HEK293 (cell line): ENCODE results near the gene ZNF219.

Experiments
- ATF2 ChIP-seq: fragments of 450-650 bp; formaldehyde crosslinking; IDR thresholded peaks from 2 replicates; pipeline ENCODE4 v1.5.1; 2016; ENCODE audit warnings: missing biosample characterization, missing genetic modification characterization, low read depth
- CTCF ChIP-seq: fragments of 450-650 bp; formaldehyde crosslinking; IDR thresholded peaks from 2 replicates; pipeline ENCODE4 v1.5.1; 2016; ENCODE audit warnings: missing biosample characterization, missing genetic modification characterization
- EGR2 ChIP-seq: fragments of 450-650 bp; formaldehyde crosslinking; IDR thresholded peaks from 2 replicates; pipeline ENCODE4 v1.5.1; 2016; ENCODE audit warnings: low read depth, missing biosample characterization, missing genetic modification characterization
- GLI2 ChIP-seq: fragments of 450-650 bp; formaldehyde crosslinking; IDR thresholded peaks from 2 replicates; pipeline ENCODE4; 2017; ENCODE audit warnings: missing biosample characterization, missing genetic modification characterization, low read depth, borderline replicate concordance
- OVOL3 ChIP-seq: fragments of 450-650 bp; formaldehyde crosslinking; IDR thresholded peaks from 2 replicates; pipeline ENCODE4 v1.5.1; 2016; ENCODE audit warnings: missing biosample characterization, missing genetic modification characterization
- YY1 ChIP-seq: fragments of 450-650 bp; formaldehyde crosslinking; IDR thresholded peaks from 2 replicates; pipeline ENCODE4 v1.5.1; 2018; ENCODE audit warnings: missing biosample characterization, missing genetic modification characterization
- ZBTB8A ChIP-seq: fragments of 450-650 bp; formaldehyde crosslinking; IDR thresholded peaks from 2 replicates; pipeline ENCODE4 v1.5.1; 2016; ENCODE audit warnings: missing biosample characterization, missing genetic modification characterization
- ZNF175 ChIP-seq: fragments of 450-650 bp; formaldehyde crosslinking; IDR thresholded peaks from 2 replicates; pipeline ENCODE4 v1.5.1; 2016; ENCODE audit warnings: missing biosample characterization, missing genetic modification characterization
- ZNF274 ChIP-seq, 2 experiments: fragments of 200-500 bp in 1 of 2; fragments of 450-650 bp in 1 of 2; sonication (Bioruptor generic) in 1 of 2; formaldehyde crosslinking in 1 of 2; IDR thresholded peaks; 2 replicates each; pipeline versions ENCODE4 v1.5.1 to v1.6.1; 2014 to 2016; ENCODE audit warnings: borderline replicate concordance in 1 of 2, inconsistent platforms in 1 of 2, low read length in 1 of 2, missing biosample characterization in 1 of 2, missing genetic modification characterization in 1 of 2
- ZNF280D ChIP-seq: fragments of 450-650 bp; formaldehyde crosslinking; IDR thresholded peaks from 2 replicates; pipeline ENCODE4 v1.5.1; 2016; ENCODE audit warnings: missing biosample characterization, missing genetic modification characterization
- ZNF555 ChIP-seq: fragments of 450-650 bp; formaldehyde crosslinking; conservative IDR thresholded peaks from 2 replicates; pipeline ENCODE4 v1.5.1; 2017; ENCODE audit warnings: missing biosample characterization, mild to moderate bottlenecking, missing genetic modification characterization, inconsistent platforms
- ZNF629 ChIP-seq: fragments of 450-650 bp; formaldehyde crosslinking; IDR thresholded peaks from 2 replicates; pipeline ENCODE4 v1.5.1; 2017; ENCODE audit warnings: missing biosample characterization, missing genetic modification characterization
- ZNF639 ChIP-seq: fragments of 450-650 bp; formaldehyde crosslinking; IDR thresholded peaks from 2 replicates; pipeline ENCODE4 v1.5.1; 2016; ENCODE audit warnings: missing biosample characterization, missing genetic modification characterization

GRCh38 chr14:21136024-21136423 is 37.6 kb upstream of the ZNF219 start:
- no peak for TF ChIP-seq ZBTB8A (tag by site-specific recombination)
- TF ChIP-seq ZNF274 (IDR thresholded peaks at IDR 0.05; ENCODE audit: low read length): no peak
- TF ChIP-seq ZNF274 (tag by site-specific recombination; IDR thresholded peaks at IDR 0.05; ENCODE audit: borderline replicate concordance): no peak
- TF ChIP-seq ZNF639 (tag by site-specific recombination): no peak
- no peak for TF ChIP-seq CTCF
- TF ChIP-seq EGR2 (tag by site-specific recombination): no peak
- TF ChIP-seq YY1 (tag by site-specific recombination): no peak
- no peak for TF ChIP-seq ZNF175 (tag by site-specific recombination)
- TF ChIP-seq ATF2 (tag by site-specific recombination): no peak
- TF ChIP-seq GLI2 (tag by site-specific recombination): no peak
- TF ChIP-seq OVOL3: no peak
- no peak for TF ChIP-seq ZNF280D (tag by site-specific recombination)
- no peak for TF ChIP-seq ZNF555 (tag by site-specific recombination)
- no peak for TF ChIP-seq ZNF629 (tag by site-specific recombination)
